GM12878 (cell line): ENCODE data around the gene E2F1. TPM values are rescaled to one million over a fixed set of nuclear protein-coding genes. Genes with fewer than 3 reads are reported as not detected.

Experiments
- ATAC-seq: fragments of 200-7000 bp; cut with Tn5 transposase; 3 replicates; pipeline ENCODE4 v1.9.1; 2020; ENCODE audit warnings: mild to moderate bottlenecking, moderate library complexity
- BruUV-seq: library from RNA; stranded (reverse); fragments of 400-500 nt; replicated peaks from 2 replicates; lab custom pipeline; 2021; lab: Mats Ljungman, UMichigan
- CTCF ChIA-PET: fragments of 300-600 bp; sonication (Branson Sonifier 250); formaldehyde crosslinking; extraction: SDS; loops from one replicate; lab custom pipeline; 2021; ENCODE audit warnings: inconsistent platforms; lab: Yijun Ruan, JAX
- POLR2A ChIA-PET: fragments of 350-600 bp; formaldehyde crosslinking; extraction: SDS; loops from one replicate; lab custom pipeline; 2021; ENCODE audit warnings: inconsistent platforms; lab: Charles Lee
- RAD21 ChIA-PET: fragments of 300-600 bp; sonication (Branson Sonifier 250); formaldehyde crosslinking; loops from one replicate; lab custom pipeline; 2023; ENCODE audit warnings: antibody characterized with exemption; ENCODE audit not compliant: unreplicated experiment; lab: Charles Lee
- SMC1A ChIA-PET: fragments of 300-600 bp; sonication (Branson Sonifier 250); formaldehyde crosslinking; loops from one replicate; lab custom pipeline; 2023; ENCODE audit not compliant: unreplicated experiment, uncharacterized antibody; lab: Charles Lee
- DNase-seq: peaks from one replicate; pipeline ENCODE4 v3.0.0-alpha.2; 2011; ENCODE audit warnings: low read depth, low spot score
- FAIRE-seq: peaks from 3 replicates; lab custom pipeline; 2011; peaks lifted over from hg19 to GRCh38; lab: Jason Lieb, UNC
- H2AFZ ChIP-seq: 2 replicates; pipeline ENCODE4 v1.6.0; 2011; ENCODE audit warnings: low read depth, low read length, control low read depth; ENCODE audit not compliant: control insufficient read depth
- H3K27ac ChIP-seq: 2 replicates; pipeline ENCODE4 v1.5.1; 2011; ENCODE audit warnings: control low read depth; ENCODE audit not compliant: control insufficient read depth, insufficient read depth
- H3K27me3 ChIP-seq, 2 experiments: replicated peaks in 1 of 2; 2 replicates each; pipeline versions ENCODE4 v1.6.0 to v1.6.1; 2011; ENCODE audit warnings: low read length in 1 of 2; ENCODE audit not compliant: control insufficient read depth in 2 of 2, insufficient read depth in 2 of 2
- H3K36me3 ChIP-seq, 2 experiments: 2 replicates each; pipeline ENCODE4 v1.5.1; 2011; ENCODE audit warnings: low read length in 1 of 2; ENCODE audit not compliant: control insufficient read depth in 2 of 2, insufficient read depth in 2 of 2
- H3K4me1 ChIP-seq: 2 replicates; pipeline ENCODE4 v1.6.1; 2011; ENCODE audit warnings: mild to moderate bottlenecking, low read length, moderate library complexity, mixed read lengths; ENCODE audit not compliant: control insufficient read depth, insufficient read depth
- H3K4me2 ChIP-seq: 2 replicates; pipeline ENCODE4 v1.6.0; 2011; ENCODE audit warnings: control low read depth; ENCODE audit not compliant: control insufficient read depth, insufficient read depth
- H3K4me3 ChIP-seq: fragments of 200-600 bp; sonication (generic); 2 replicates; pipeline ENCODE4 v1.5.1; 2016
- H3K79me2 ChIP-seq: 2 replicates; pipeline ENCODE4 v1.6.0; 2011; ENCODE audit warnings: low read length; ENCODE audit not compliant: control insufficient read depth, insufficient read depth
- H3K9ac ChIP-seq: 2 replicates; pipeline ENCODE4 v1.8.0; 2011; ENCODE audit warnings: low read length, control low read depth, mixed read lengths; ENCODE audit not compliant: control insufficient read depth, insufficient read depth
- H3K9me3 ChIP-seq: replicated peaks from 3 replicates; pipeline ENCODE4 v1.5.1; 2011; ENCODE audit warnings: mild to moderate bottlenecking, low read length; ENCODE audit not compliant: control insufficient read depth, insufficient read depth
- H4K20me1 ChIP-seq: 2 replicates; pipeline ENCODE4 v1.6.0; 2011; ENCODE audit not compliant: control insufficient read depth, insufficient read depth
- BACH1 ChIP-seq: fragments of 450-650 bp; IDR thresholded peaks from 2 replicates; pipeline ENCODE4 v1.6.1; 2017; ENCODE audit warnings: mild to moderate bottlenecking, borderline replicate concordance
- BMI1 ChIP-seq: fragments of 450-650 bp; IDR thresholded peaks from 2 replicates; pipeline ENCODE4 v1.6.1; 2016; ENCODE audit warnings: mild to moderate bottlenecking, moderate library complexity, borderline replicate concordance
- CBX3 ChIP-seq: fragments of 200-600 bp; sonication (generic); IDR thresholded peaks from 2 replicates; pipeline ENCODE4 v1.6.1; 2016; ENCODE audit warnings: low read depth, borderline replicate concordance
- CHD1 ChIP-seq: IDR thresholded peaks from 2 replicates; pipeline ENCODE4 v1.6.1; 2012; ENCODE audit warnings: low read depth, low read length, improper control_type of control experiment
- DPF2 ChIP-seq: fragments of 450-650 bp; IDR thresholded peaks from 2 replicates; pipeline ENCODE4 v1.6.1; 2017; ENCODE audit warnings: mild to moderate bottlenecking
- EGR1 ChIP-seq, 2 experiments: IDR thresholded peaks; 1 replicate in 1 of 2; 2 replicates in 1 of 2; pipeline ENCODE4 v1.6.1; 2011 to 2012; ENCODE audit warnings: low read depth in 2 of 2, low read length in 2 of 2, borderline replicate concordance in 1 of 2, mild to moderate bottlenecking in 1 of 2, moderate library complexity in 1 of 2
- ESRRA ChIP-seq: IDR thresholded peaks from 2 replicates; pipeline ENCODE4 v1.6.1; 2012; ENCODE audit warnings: mild to moderate bottlenecking, low read length, improper control_type of control experiment
- GABPA ChIP-seq: IDR thresholded peaks from 2 replicates; pipeline ENCODE4 v1.6.1; 2014; ENCODE audit warnings: antibody characterized with exemption, low read depth, mild to moderate bottlenecking, inconsistent platforms
- HDAC6 ChIP-seq: fragments of 200-600 bp; sonication (generic); IDR thresholded peaks from one replicate; pipeline ENCODE4 v1.8.0; 2017; ENCODE audit warnings: antibody characterized with exemption; ENCODE audit not compliant: unreplicated experiment
- JUNB ChIP-seq: IDR thresholded peaks from 2 replicates; pipeline ENCODE4 v1.6.1; 2016; ENCODE audit warnings: antibody characterized with exemption, mild to moderate bottlenecking
- MEF2A ChIP-seq: IDR thresholded peaks from 2 replicates; pipeline ENCODE4 v1.6.1; 2011; ENCODE audit warnings: low read depth, mild to moderate bottlenecking, low read length, moderate library complexity; ENCODE audit not compliant: insufficient read depth
- MTA3 ChIP-seq: IDR thresholded peaks from 2 replicates; pipeline ENCODE4 v1.6.1; 2012; ENCODE audit warnings: low read length, inconsistent platforms, borderline replicate concordance
- NFYB ChIP-seq: IDR thresholded peaks from 2 replicates; pipeline ENCODE4 v1.6.1; 2011; ENCODE audit warnings: low read depth, mild to moderate bottlenecking, low read length, improper control_type of control experiment, moderate library complexity; ENCODE audit not compliant: insufficient read depth
- PRDM15 ChIP-seq: fragments of 450-650 bp; formaldehyde crosslinking; IDR thresholded peaks from 2 replicates; pipeline ENCODE4 v1.4.0; 2020; ENCODE audit warnings: mild to moderate bottlenecking, moderate library complexity
- RFX5 ChIP-seq: IDR thresholded peaks from 2 replicates; pipeline ENCODE4 v1.6.1; 2011; ENCODE audit warnings: low read depth, low read length, improper control_type of control experiment
- TCF3 ChIP-seq: IDR thresholded peaks from 2 replicates; pipeline ENCODE4 v1.6.1; 2012; ENCODE audit warnings: low read depth, mild to moderate bottlenecking, low read length, borderline replicate concordance; ENCODE audit not compliant: insufficient read depth
- ZBTB40 ChIP-seq: fragments of 450-650 bp; IDR thresholded peaks from 2 replicates; pipeline ENCODE4 v1.6.1; 2016; ENCODE audit warnings: mild to moderate bottlenecking, moderate library complexity, borderline replicate concordance
- ZNF207 ChIP-seq: fragments of 450-650 bp; IDR thresholded peaks from 2 replicates; pipeline ENCODE4 v1.6.1; 2014; ENCODE audit warnings: antibody characterized with exemption, mild to moderate bottlenecking, borderline replicate concordance
- WGBS: methylation state at CpG from one replicate; pipeline ENCODE4 v1.1.6; 2016; ENCODE audit warnings: low lambda C conversion rate; ENCODE audit not compliant: insufficient replicate concordance, insufficient coverage; ENCODE audit errors: missing lambda C conversion rate; 5-methylcytosine and 5-hydroxymethylcytosine counted together
- in situ Hi-C: fragments of 300-500 bp; cut with MboI; formaldehyde crosslinking; loops from 9 replicates; pipeline ENCODE4 v1.14.3; 2018; ENCODE audit warnings: mixed read lengths
- intact Hi-C: fragments of 100-400 bp; cut with micrococcal nuclease; formaldehyde crosslinking; loops from one replicate; pipeline ENCODE4 v1.14.2; 2022; ENCODE audit not compliant: unreplicated experiment
- polyA plus RNA-seq, 11 experiments: library from polyadenylated mRNA; depleted of rRNA in 4 of 11; unstranded in 6 of 11; stranded (reverse) in 5 of 11; fragments of >200 nt; fragmentation: Nextera tagmentation in 4 of 11; fragmentation: Illumina TruSeq in 1 of 11; extraction: Ambion mirVana in 4 of 11; extraction: Trizol in 1 of 11; gene quantifications; 1 replicate in 1 of 11; 2 replicates in 10 of 11; pipeline versions ENCODE4 v1.2.1 to v1.2.3, GENCODE V29; 2011 to 2016; ENCODE audit warnings: inconsistent platforms in 2 of 11, missing spikeins in 2 of 11, low read depth in 1 of 11
- total RNA-seq, 4 experiments: library from RNA; depleted of rRNA in 3 of 4; stranded (reverse); fragments of >200 nt in 3 of 4; fragmentation: Illumina TruSeq in 1 of 4; extraction: Trizol in 1 of 4; gene quantifications; 2 replicates each; pipeline versions ENCODE4 v1.2.1 to v1.2.3, GENCODE V29; 2013 to 2021

Gene E2F1
- total and polyA plus RNA-seq, 10 of the 15 experiments (the other 5 are each of a cell fraction or from before 2014, with no cell fraction given) = 0.29 to 50.2 (median 19.7) TPM

- Histone ChIP-seq H2AFZ (no peak overlapping the region), H3K9ac (no peak overlapping the region), H3K27me3 (no peaks in the 10 kb centered on the region), H3K36me3 (peaks cover 0 to 5% of the 10 kb centered on the region in 2 experiments; a peak in 2 of 4 replicates), H3K4me1 (no peaks in the 10 kb centered on the region), H3K4me2 (no peak overlapping the region), H3K4me3 (no peak overlapping the region), H3K79me2 (no peaks in the 10 kb centered on the region), H3K27ac (no peak overlapping the region), H3K9me3 (no peaks in the 10 kb centered on the region), H4K20me1 (no peaks in the 10 kb centered on the region)
- CTCF ChIA-PET = no interaction called here
- POLR2A ChIA-PET = no interaction called here
- intact Hi-C loops = no loop called here
- no peak for DNase-seq
- RAD21 ChIA-PET = no interaction called here
- no peak for FAIRE-seq
- WGBS = 94% methylated on average over 5 of the region's 5 CpGs
- no TSS peak for BruUV-seq
- in situ Hi-C loops = no loop called here
- SMC1A ChIA-PET = no interaction called here
- no peak for ATAC-seq
- TF ChIP-seq PRDM15 (no peak), CHD1 (no peak), RFX5 (no peak), GABPA (no peak), TCF3 (no peak), DPF2 (no peak), ZBTB40 (no peak), ZNF207 (no peak), NFYB (no peak), MTA3 (no peak), EGR1 (IDR thresholded peaks at IDR 0.05; ENCODE audit: borderline replicate concordance in 1 of 2, low read depth in 2 of 2, low read length in 2 of 2) (no peak), BMI1 (no peak), JUNB (no peak), HDAC6 (no peak), MEF2A (no peak), BACH1 (no peak), CBX3 (no peak), ESRRA (no peak)
Observed at GRCh38 chr20:33629979-33630378, 56.2 kb downstream of the E2F1 start.
